EL (cell line): ENCODE results near the gene MEGF6.
A peak's percentile ranks its signal among the peaks of the same experiment; 100 is the strongest.

Experiments used
- DNase-seq: peaks from one replicate; pipeline ENCODE4 v3.0.0-alpha.2; 2016

MEGF6 gene

DNA sequence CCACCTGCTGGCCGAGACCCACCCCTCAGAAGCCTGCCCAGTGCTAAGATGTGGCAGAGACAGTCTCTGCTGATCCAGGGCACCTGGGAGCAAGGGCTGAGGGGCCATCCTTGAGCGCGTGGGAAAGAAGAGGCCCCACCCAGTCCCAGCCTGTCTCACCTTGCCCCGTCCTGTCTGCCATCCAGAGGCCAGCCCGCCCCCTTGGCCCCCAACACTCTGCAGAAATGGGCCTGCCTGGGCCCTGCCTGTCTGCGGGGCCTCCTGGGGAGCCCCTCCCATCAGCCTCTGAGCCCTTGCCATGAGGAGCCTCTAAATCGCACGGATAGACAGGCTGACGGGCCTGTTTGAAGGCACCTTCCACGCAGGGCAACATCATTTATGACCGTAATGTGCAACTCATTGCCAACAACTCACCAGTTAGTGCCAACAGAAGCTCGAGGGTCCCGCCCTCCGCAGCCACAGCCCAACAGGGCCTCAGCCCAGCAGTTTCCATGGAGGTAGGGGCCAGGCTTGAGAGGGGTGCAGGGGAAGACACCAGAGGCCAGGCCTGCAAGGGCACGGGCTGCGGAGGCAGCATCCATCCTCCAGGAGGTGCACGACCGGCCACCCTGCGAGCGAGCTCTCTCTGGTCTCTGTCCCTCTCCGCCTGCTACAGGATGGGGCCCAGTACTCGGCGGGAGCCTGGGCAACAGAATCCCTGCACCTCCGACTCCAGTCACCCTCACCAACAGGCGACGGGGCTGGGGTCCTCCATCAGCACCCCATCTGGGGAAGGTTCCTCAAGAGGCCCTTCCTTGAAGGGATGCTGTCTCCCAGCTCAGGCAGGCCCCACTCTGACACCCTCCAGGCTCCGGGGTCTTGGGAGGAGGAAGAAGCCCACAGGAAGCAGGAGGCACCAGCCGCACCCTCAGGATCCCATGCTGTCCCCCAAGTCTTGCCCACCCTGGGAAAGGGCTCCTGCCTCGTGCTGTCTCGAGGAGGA, 78.0 kb downstream of the MEGF6 start:
- DNase-seq: no peak

DNA sequence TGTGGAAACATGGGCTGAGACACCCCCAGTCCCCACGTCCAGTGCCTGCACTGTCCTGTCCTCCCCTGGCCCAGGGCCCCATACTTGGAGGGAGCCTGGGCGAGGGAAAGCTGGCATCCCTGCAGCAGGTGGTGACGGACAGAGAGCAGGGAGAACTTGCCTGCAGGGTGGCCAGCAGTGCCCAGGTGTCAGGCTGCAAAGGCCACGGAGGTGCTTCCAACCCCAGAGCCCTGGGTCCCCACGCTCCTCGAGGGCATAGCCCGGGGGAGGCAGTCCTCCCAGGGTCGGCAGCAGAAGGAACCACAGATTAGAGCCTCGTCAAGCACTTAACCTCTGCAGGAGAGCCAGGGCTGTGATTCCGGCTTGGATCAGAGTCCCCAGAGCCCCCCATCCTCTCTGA, 79.4 kb downstream of the MEGF6 start:
- no peak for DNase-seq

DNA sequence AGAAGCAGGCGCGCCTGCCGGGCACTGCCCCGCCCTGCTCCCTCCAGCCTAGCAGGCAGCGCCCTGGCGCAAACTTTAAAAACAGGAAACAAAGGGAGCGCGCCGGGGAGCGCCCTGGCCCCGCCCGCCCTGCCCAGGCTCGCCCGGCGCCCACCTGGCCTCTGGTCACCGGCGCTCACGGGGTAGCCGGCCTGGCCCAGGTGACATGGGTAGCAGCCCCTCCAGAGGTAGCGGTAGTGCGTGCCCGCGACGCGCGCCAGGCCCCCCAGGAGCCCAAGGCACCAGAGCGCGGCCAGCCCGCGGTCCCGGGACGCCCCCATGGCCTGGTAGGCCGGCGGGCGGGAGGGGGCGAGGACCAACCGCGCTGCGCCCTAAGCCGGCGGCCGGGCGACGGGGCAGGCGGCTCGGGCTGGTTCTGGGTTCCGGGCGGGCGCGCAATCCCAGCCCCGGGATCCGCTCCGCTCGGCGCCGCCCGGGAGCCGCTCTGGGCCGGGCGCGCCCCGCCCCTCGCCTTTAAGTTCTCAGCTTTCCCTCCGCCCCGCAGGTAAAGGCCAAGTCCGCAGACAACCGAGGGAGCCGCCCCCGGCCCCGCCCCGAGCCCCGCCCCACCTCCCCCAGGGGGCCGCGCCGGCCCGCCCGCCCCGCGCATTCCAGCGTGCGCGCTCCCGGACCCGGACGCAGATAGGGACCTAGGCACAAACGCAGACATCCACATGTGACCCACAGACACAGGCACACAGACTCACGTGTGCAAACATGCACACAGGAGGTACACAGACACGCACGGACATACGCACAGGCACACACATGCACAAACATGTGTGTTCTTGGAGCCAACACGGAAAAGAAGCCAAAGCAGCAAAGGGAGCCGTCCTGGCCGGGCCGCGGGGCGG, 80.1 kb downstream of the MEGF6 start:
- peak; percentile 88 for DNase-seq

DNA sequence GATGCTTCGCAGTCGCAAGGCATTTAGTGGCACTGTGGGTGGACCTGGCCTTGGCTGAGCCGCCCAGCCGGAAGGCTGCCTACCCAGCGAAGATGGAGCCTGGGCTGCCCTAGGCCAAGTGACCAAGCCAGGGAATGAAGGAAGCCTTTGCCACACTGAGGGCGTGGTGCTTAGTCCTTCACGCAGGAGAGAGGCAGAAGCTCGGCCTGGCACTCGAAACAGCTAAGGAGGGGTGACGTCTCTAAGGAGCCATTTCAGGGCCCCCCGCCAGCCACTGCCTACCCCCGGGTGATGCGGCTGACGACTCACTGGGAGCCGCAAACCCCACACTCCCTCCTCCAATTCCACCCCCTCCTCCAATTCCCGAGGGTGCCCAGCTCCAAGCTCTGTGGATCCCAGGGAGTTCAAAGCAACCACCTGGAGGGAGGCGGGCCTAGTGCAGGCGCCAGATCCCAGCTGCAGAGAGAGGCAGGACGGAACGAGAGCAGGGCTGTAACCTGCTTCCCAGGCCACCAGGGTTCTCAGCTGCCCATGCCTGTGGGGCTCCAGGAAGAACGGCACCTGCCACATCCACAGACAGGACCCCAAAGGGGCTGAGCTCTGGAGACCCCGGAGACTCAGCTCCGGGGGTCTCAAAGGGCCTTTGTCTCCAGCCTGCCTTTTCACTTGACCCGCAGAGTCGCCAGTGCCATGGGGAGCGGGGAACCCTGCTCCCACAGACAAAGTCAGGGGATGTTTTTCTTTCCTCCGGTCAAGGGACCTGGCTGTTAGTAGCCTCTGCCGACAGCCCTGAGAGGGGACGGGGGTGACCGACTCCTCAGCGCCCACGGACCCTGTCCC, 81.0 kb downstream of the MEGF6 start:
- DNase-seq: peak; percentile 39

DNA sequence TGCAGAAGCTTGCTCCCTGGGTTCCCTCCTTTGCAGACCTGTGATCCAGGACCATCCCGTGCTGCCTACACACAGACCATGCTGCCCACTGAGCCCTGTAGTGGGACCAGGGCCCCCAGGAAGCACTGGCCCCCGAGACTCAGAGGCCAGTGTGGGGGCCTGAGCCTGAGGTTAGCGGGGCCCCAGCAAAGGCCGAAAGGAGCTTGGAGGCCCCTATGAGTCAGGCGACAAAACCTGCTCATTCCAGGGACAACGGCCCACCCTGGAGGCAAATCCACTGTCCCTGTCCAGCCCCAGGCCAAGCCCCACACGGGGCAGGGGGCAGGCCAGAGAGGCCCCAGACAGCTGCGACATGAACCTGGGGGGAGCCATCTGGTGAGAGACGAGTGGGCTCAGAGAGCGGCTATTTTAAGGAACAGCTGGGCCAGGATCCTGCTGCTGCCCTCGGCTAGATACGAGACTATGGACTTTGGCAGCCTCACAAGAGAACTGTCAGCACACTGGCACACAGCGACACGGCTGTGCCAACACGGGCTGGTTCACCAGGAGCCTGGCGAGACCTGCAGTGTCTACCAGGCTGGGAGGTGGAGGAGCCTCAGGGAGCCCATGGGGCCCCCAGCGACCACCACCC, 82.1 kb downstream of the MEGF6 start:
- no peak for DNase-seq

- DNase-seq: no peak
Measured at GRCh38 chr1:3527774-3528173, 83.5 kb downstream of the MEGF6 start.

DNA sequence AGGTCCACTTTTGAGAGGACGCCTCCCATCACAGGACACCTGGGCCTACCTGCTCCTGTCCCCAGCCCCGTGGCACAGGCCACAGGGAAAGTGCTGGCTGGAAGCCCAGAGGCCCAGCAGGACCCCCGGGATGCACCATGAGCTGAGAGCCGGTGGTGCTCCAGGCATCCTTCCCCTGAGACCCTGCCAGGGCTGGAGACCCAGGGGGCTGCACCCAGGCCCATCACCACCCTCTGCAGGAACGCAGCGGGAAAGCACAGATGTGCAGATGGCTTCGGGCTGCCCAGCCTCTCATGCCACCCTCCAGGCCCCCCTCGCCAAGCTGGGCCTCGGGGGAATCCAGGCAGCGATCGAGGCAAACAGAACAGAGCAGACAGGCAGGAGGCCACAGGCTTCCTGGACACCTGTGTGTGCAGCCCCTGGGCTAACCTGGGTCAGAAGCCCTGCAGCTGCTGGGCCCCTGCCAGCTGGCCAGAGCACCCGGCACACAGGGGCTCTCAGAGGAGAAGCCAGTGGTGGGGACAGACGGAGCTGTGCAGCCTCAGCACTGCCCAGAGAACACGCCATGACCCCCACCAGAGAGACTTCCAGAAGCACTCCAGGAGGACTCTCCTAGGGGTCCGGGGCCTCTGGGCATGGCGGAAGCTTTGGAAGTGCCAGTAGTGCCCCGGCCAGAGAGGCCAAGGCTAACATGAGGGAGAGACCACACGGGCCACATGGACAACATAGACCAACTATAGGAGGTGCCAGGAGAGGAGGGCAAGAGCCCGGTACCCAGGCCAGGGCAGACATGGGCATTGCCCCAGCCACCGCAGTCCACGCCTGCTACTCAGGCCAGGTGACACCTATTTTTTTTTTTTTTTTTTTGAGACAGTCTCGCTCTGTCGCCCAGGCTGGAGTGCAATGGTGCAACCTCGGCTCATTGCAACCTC, 85.5 kb downstream of the MEGF6 start:
- DNase-seq: no peak

GRCh38 chr1:3524556-3525203, 86.6 kb downstream of the MEGF6 start:
- no peak for DNase-seq

DNA sequence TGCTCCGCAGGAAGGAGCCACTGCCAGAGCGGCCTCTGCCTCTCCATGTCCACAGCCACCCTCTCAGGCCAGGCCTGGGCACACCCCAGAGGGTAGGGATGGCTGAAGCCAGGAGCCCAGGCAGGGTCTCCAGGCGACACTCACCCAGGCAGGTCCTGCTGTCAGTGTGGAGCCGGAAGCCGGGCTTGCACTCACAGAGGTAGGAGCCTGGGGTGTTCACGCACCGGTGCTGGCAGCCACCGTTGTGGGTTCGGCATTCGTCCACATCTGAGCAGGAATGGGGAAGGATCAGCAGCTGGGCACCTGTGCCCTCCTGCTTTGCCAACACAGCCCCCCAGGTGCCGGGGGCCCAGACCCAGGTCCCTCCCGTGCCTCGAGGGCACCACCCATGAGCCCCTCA, 87.3 kb downstream of the MEGF6 start:
- no peak for DNase-seq

DNA sequence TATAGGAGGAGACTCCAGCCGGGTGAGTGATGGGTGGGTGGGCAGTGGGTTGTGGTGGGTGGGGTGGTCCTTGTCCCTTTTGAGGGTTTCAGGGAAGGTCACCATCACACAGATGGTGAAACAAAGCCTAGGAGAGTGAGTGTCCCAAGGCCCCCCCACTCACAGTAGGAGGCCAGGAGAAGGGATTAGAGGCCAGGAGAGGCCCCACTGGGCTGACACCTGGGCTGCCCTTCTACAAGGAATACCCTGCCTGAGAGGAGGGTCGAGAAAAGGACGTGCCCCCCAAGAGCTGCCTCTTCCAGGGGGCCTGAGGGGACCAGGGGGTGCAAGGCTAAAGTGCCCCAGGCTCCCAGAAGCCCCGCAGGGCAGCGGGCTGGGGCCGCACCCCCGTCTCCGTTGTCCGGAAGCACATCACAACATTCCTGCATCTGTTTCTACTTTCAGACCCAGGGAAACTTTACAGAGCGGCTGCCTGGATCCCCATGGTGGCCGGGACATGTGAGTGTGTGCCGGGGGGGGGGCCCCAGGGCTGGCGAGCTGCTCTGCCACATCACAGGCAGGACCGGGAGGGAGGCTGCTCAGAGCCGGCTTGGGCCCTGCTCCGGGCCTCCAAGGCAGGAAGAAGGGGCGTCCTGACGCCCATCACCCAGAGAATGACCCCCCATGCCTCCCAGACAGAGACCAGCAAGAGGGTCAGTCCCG, 88.6 kb downstream of the MEGF6 start:
- DNase-seq: no peak

DNA sequence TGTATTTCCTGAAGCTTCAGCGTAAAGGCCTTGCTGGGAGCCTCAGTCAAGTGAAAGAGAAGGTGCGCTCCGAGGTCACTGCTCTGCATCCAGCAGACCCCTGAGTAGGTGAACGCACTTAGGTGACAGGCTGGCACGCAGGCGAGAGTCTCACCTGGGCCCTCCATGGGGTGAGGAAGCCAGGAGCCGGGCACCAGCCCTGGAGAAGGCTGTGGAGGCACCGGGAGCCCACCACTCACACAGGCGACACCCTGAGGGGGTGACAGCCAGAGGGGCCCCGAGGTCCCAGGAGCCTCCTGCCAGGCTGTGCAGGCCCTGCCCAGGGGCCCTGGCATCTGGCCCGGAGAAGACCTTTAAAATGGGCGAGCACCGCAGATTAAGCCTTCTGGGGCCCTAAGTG, 89.2 kb downstream of the MEGF6 start:
- DNase-seq: no peak

GRCh38 chr1:3521426-3521825, 89.9 kb downstream of the MEGF6 start:
- DNase-seq: no peak

- DNase-seq: no peak
Measured at GRCh38 chr1:3520419-3521378, 90.6 kb downstream of the MEGF6 start.

GRCh38 chr1:3519301-3519885, 91.9 kb downstream of the MEGF6 start:
- DNase-seq: no peak

GRCh38 chr1:3518756-3519155, 92.6 kb downstream of the MEGF6 start:
- DNase-seq: no peak

DNA sequence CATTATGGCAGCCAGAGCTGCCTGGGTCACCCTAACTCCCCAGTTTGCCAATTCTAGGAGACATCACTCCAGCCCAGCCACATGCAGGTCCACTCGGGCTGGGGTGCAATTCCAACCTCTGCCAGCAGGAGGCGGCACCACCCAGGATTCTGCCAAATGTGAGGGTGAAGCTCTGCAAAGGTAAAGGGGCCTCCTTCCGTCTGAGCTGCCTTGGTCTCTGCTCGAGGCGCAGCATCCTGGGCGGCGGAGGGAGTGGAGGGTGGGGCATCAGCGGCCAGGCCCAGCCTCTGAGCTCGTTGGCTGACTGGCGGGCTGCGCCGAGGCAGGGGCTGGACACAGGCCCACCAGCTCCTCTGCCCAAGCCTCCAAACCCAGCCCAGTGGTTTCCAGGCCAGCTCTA, 93.1 kb downstream of the MEGF6 start:
- DNase-seq: no peak

GRCh38 chr1:3516911-3517675, 94.2 kb downstream of the MEGF6 start:
- no peak for DNase-seq

- DNase-seq: no peak
Measured at GRCh38 chr1:3516481-3516869, 94.8 kb downstream of the MEGF6 start.
